Measurements from ENCODE around the gene ZNF652.

Gene ZNF652

DNA sequence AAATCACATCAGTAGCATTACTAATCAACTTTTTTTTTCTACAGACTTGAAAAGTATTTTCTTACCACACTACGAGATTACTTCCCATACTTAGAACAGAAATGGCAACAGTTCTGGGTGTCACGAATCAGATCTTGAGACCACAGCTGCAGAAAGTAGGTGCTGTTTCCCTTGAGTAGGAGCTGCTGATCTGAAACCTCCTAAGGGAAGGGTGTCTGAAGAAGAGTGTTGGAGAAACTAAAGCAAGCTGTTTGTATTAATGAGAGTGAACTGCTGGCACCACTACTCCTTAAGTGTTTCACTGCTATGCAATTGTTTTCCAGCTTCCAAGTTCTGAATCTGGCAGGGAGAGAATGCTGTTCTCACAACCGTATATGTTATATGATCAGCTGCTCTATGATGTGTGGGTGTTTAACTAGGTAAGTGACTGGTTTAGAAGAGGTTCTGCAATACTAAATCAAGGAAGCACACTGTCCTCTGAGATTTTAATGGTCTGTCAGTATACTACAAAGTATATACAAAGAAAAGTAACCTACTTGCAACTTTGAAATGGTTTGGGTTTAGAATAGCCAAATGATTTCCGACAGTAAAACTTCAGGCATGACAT, 3.3 kb downstream of the ZNF652 start:
- DNase-seq (ENCODE audit: low spot score), result no peak

DNA sequence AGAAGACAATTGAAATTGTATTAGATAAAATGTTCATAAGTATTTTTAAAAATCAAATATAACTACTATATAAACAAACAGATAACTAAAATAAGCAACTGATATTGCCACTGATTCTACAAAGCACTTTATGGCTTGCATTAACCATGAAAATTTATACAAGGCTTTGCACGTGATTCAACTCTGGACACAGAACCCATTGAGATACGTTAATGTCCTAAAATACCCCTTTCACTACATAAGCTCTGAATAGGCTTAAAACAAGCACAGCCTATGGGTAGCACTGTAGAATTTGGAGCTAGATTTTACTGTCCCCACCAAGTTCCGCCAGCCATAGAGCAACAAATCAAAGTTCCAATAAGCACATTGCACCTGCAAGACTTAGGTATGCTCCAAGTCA, 4.5 kb downstream of the ZNF652 start:
- DNase-seq (ENCODE audit: low spot score), result no peak

DNA sequence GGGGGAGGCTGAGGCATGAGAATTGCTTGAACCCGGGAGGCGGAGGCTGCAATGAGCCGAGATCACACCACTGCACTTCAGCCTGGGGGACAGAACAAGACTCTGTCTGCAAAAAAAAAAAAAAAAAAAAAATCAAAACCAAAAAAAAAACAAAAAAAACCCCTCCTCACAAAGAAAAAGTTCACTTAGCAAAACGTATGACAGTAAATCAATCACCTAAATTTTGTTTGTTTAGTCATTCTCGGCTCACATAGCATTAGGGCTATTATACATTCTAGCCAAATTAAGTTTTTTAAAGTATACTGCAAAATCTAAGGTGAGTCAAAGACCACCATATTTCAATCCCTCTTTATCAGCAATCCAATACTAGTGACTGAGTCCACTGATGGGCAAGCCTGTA, 5.7 kb downstream of the ZNF652 start:
- DNase-seq (ENCODE audit: low spot score), result no peak

DNA sequence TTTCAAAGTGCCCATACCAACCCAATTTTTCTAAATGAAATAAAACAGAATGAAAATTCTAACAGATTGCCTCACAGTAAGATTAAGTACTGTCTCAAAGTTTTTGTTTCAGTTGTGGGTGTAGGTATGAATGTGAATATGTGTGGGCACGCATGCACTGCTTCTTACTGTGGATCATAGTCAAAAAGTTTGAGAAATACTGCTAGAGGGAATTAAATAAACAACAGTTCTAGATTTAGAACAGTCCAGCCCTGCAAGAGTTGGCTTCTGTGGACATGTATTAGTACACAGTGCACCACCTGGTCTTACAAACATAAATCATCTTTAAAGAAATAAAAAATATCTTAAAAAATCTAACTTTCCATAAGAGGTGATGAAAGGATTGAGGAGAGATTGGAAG, 8.4 kb downstream of the ZNF652 start:
- DNase-seq (ENCODE audit: low spot score), result no peak

DNA sequence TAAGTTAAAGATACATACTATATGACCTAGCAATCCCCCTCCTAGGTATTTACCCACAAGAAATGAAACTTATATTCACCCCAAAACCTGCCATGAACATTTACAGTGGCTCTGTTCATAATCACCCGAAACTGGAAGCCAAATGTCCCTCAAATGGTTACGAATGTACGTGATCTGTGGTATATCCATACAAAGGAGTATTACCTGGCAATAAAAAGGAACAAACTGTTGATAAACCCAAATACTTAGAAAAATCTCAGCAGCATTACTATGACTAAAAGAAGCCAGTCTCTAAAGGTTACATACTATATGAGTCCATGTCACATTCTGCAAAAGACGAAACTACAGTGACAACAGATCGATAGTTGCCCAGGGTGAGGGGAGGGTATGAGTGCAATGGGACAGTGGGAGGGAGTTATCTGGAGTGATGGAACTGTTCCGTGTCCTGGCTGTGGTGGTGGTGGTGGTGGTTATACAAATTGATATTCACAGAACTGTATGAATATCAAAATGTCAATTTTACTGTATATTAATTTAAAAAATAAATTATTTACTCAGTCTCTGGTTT, 9.4 kb downstream of the ZNF652 start:
- DNase-seq (ENCODE audit: low spot score), result no peak

DNA sequence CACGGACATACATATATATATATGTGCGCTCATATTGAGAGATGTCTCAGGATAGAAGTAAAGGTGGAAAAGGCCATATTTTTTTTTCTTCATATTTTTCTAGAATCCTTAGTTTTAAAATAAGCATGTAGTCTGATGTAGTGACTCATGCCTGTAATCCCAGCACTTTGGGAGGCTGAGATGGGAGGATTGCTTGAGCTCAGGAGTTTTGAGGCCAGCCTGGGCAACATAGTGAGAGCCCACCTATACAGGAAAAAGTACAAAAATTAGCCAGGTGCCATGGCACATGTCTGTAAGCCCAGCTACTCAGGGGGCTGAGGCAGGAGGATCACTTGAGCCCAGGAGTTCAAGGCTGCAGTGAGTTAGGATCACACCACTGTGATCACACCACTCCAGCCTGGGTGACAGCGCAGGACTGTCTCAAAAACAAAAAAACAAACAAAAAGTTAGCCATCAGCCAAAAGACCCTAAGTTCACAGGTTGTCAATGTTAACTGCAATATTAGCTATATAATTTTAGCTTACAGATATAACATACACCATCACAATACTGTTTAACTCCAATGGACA, 10.4 kb downstream of the ZNF652 start:
- DNase-seq (ENCODE audit: low spot score), result no peak

DNA sequence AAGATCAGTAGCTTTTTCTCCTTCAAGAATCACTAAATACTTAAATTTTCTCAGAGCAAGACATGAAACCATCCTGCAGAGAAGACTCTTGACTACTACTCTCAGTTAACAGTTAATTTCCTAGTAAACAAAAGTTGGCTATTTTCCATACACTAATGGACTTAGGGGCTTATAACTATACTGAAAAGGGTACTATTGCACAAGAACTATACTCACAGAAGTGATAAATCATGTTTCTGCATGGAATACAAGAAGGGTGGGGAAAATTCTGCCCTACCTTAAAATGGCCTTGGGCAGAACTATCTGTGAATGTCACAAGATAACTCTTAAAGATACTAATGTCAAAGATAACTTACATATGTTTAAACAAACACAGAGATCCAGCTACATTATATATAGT, 12.5 kb downstream of the ZNF652 start:
- no peak for DNase-seq (ENCODE audit: low spot score)

DNA sequence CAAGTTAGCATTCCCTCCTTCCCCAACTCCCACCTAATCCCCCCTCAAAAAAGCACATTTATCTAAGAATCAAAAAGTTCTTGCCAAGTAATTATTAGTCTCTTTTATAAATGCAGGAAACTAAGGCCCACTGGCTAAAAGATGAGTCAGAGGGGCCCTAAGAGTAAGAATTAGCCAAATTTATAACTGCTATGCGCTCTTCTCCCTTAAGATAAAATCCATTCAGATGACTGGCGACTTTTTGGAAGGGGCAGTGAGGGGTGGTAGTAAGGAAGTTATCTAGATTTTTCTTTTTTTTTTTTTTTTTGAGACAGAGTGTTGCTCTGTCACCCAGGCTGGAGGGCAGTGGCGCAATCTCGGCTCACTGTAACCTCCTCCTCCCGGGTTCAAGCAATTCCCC, 17.1 kb downstream of the ZNF652 start:
- no peak for DNase-seq (ENCODE audit: low spot score)

DNA sequence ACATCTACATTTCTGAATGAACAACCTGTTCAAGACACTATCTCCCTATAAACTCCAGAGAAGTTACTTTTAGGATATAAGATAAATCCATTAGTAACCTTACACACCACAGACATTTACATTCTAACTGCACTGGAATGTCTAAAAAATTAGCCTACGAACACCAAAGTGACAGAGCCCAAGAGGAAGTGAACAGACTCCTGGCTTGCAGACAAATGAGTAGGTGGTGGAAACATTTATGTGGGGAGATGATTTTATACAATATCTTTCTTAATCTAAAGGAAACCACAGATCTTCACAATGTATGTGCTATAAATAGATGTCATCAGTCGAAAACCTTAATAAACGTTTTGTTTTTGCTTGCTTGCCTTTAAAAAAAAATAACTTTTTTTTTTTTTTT, 18.8 kb downstream of the ZNF652 start:
- DNase-seq (ENCODE audit: low spot score), result no peak

DNA sequence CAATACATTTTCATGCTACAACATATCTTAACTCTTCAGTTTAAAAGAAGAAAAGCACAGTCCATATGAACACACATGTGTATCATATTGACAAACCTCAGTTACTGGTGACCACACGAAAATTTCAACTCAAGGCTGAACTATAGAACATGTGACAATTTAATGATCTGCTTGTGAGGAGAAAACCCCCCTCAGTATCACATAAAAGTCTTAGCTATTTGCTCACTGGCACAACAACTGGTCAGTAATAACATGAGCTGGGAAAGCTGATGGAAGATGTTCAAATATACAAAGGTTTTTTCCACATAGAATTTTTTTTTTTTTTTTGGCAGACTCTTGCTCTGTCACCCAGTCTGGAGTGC, 19.5 kb downstream of the ZNF652 start:
- DNase-seq (ENCODE audit: low spot score), result no peak

DNA sequence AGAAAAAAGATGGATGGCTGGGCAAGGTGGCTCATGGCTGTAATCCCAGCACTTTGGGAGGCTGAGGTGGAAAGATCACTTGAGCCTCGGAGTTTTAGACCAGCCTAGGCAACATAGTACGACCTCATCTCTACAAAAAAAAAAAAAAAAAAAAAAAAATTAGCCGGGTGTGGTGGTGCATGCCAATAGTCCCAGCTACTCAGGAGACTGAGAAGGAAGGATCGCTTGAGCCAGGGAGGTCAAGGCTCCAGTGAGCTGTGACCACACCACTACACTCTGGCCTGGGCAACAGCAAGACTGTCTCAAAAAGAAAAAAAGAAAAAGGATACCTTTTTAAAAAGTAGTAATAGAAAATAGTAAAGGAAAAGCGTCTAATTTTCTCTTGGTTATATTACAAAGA, 20.7 kb downstream of the ZNF652 start:
- DNase-seq (ENCODE audit: low spot score), result no peak

DNA sequence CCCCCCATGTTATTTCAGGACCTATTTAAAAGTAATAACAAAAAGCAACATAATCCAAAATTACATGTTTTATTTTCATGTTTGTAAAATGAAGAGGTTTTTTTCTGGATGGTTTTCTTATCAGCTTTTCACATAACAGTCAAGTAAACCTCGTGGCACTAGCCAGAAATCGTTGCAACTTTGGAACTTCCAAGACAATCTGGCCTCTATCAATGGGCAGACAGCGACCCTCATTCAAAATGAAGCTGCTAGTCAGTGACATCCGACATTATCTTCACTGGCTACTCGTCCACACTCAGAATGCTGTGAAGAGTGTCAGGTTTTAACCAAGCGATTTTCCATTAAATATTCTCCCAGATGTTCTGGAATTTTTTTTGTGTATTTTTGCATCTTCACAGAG, 22.7 kb downstream of the ZNF652 start:
- DNase-seq (ENCODE audit: low spot score), result no peak

DNA sequence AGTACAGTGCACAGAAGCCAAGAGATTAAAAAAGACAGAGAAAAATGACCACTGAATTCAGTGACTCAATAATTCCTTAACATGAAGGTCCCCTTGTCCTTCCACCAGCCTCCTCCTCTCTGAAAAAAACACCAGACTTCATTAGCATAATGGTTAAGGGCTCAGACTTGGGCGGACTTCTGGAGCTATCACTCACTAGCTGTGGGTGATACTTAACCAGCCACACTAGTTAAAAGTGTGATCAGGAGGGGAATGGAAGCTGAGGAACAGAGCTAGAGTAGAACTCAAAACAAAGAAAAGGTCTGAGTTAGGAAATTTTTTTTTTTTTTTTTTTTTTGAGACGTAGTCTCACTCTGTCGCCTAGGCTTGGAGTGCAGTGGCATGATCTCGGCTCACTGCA, 23.2 kb downstream of the ZNF652 start:
- DNase-seq (ENCODE audit: low spot score), result no peak

DNA sequence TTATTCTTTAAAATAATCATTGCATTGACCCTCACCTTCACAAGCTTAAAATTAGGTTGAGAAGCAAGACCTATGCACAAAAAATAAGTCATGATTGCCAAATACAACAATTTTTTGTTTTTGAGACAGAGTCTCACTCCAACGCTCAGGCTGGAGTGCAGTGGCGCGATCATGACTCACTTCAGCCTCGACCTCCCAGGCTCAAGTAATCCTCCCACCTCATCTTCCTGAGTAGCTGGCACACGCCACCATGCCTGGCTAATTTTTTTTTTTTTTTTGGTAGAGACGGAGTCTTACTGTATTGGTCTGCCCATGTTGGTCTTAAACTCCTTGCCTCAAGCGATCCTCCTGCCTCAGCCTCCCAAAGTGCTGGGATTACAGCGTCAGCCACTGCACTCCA, 24.2 kb downstream of the ZNF652 start:
- no peak for DNase-seq (ENCODE audit: low spot score)

DNA sequence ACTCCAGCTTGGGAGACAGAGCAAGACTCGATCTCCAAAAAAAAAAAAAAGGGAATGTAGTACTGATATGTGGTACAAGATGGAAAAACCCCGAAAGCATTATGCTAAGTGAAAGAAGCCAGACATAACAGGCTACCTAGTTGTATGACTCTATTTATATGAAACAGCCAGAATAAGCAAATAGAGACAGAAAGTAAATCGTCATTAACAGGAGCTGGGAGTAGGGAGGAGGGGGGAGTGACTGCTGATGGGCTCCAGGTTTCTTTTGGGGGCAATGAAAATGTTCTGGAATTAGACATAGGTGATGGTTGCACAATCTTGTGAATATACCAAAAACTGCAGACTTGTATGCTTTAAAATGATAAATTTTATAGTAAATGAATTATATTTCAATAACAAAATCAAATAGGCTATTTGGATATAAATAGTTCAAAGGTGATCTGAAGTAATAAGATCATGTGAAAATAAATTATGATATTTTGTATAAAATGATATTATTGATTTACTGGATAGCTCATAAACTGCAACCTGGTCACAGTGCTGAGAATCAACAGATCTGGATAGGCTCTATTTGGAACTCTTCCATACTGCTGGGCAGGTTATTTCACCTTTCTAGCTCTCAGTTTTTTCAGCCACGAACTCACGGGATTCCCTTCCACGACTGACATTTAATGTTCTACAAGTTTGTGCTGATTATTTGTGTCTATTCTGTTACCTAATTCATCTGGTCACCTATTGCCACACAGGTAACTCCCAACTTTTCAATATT, 27.1 kb downstream of the ZNF652 start:
- no peak for DNase-seq (ENCODE audit: low spot score)

DNA sequence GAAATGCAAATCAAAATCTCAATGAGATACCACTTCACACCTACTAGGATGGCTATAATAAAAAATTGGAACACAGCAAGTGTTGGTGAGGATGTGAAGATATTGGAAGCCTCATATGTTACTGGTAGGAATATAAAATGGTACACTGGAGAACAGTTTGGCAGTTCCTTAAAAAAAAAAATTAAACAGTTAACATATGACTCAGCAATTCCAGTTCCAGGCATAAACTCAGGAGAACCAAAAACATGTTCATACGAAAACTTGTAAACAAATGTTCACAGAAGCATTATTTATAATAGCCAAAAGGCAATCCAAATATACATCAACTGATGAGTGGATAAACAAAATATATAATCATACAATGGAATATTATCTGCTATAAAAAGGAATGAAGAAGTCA, 28.2 kb downstream of the ZNF652 start:
- DNase-seq (ENCODE audit: low spot score), result no peak

DNA sequence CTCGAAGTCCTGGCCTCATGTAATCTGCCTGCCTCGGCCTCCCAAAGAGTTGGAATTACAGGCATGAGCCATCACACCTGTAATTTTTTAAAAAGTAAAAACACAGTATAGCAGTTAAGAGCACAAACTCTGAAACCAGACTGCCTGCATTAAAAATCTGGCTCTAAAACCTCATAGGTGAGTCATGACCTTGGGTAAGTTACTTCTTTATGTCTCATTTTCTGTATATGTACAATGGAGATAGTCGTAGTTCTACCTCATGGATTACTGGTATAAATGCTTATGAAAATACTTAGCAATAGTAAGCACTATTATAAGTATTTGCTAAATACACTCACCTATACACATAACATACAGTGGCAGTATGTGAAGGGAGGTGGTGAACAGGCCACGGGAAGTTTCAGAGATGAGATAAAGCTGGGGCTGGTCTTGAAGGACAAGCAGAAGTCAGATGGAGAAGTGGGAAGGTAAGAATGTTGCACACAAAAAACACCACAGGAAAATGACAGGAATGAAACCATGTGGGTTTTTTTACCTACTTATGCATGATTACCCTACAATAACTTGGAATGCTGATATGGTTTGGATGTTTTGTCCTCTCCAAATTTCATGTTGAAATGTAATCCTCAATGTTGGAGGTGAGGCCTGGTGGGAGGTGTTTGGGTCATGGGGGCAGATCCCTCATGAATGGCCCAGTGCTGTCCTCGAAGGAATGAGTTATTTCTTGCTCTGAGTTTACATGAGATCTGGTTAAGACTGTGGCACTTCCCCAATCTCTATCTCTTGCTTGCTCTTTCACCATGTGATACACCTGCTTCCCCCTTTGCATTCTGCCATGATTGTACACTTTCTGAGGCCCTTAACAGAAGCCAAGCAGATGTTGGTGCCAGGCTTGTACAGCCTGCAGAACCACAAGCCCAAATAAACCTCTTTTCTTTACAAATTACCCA, 33.9 kb downstream of the ZNF652 start:
- no peak for DNase-seq (ENCODE audit: low spot score)

DNA sequence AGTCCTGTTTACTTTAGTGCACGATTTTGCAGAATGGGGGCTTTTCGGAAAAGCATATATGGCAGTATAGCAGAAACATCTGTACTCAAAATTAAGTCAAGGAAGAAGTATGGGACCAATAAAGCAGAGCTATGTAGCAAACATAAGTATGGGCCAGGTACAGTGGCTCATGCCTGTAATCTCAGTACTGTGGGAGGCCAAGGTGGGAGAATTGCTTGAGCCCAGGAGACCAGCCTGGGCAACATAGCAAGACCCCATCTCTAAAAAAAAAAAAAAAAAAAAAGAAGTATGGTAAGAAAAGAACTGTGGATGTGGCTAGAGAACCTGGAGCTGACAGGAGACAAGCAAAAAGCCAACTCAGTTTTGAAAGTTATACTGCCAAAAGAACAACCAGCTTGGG, 36.1 kb downstream of the ZNF652 start:
- DNase-seq (ENCODE audit: low spot score), result no peak

DNA sequence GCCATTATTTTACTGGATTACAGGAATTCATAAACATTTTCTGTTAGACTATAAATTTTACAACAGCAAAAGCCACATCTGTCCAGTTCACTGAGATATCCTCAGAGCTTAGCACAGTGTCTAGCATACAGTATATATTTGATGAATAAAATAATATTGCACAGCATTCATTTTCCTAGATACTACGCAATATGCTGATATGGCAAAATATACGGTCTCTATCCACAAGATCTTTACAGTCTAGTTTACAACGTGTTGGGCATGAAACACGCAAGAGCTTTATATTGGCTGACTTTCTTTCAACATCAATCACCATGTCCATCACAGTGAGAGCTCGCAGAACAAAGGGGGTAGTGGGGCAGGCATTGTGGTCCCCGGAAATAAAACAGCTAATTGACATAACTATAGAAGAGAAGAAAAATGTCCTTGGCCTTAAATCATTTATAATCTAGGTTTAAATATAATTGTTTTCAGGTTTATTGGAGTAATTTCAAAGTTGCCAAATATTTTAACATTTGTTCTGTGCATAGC, 43.5 kb downstream of the ZNF652 start:
- DNase-seq (ENCODE audit: low spot score), result no peak

DNA sequence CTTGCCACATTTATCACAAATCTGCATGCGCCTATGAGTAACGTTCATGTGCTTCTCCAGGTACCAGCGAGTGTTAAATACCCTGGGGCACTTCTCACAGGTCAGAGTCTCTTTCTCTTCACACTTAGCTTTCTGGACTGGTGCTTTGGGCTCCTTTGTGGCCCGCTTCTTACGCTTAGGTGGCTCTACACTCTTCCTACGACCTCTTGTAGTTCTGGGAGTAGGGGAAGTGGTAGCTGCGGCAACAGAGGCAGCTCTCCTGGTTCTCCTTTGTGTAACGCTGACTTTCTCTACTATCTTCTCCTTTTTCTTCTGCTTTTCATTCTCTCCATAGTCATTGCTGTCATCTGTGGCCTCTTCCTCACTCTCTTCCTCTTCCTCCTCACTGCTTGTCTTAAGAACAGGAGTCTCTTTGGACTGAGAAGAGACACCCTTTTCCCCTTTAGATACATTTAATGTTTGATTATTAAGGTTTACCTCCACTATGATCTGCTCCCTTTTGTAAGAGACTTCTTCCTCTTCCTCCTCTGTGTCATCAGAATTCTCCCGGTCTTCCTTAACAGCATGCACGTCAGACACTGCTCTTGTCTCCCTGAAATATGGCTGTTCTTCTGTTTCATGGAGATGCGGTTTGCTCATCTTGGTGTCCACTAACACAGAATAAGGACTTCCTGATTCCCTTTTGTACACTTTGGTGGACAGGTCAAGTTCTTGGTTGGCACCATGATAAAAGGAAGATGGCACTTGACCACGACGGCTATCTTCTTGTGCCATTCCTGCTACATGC, 45.0 kb downstream of the ZNF652 start:
- no peak for DNase-seq (ENCODE audit: low spot score)

DNA sequence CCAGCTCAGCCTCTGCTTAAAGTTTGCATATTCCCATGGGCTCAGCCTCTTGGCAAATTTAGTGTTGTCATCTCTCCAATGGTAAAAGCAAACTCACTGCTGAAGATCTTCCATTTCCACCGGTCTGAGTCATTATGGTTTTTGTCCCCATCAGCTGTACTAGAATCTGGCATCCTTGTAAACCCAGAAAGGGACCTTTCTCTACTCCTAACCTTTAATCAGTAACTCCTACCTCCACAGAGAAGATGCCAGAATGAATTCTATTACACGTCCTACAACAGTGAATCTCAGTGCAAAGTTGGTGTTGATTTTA, 45.8 kb downstream of the ZNF652 start:
- no peak for DNase-seq (ENCODE audit: low spot score)

Measured in HuH-7 (cell line).